ENCODE results near the gene NPDC1.

Gene NPDC1

GRCh38 chr9:137055385-137056364 lies 9.7 kb upstream of the NPDC1 start:
- DNase-seq: no peak

GRCh38 chr9:137054932-137055384 lies 9.0 kb upstream of the NPDC1 start:
- DNase-seq: no peak

- DNase-seq: no peak
These were observed 8.3 kb upstream of the NPDC1 start, which contains the start of gene ENTPD2 for GRCh38 chr9:137053944-137054931. Gene ENTPD2 (minus strand): TSS chr9:137054061. CDS start chr9:137053997, 64 bp downstream.

- DNase-seq: no peak
These were observed 7.3 kb upstream of the NPDC1 start for GRCh38 chr9:137052998-137053943.

GRCh38 chr9:137052293-137052692 lies 6.3 kb upstream of the NPDC1 start:
- no peak for DNase-seq

- DNase-seq: no peak
These were observed 5.3 kb upstream of the NPDC1 start for GRCh38 chr9:137051145-137051724.

GRCh38 chr9:137050570-137050969 lies 4.6 kb upstream of the NPDC1 start:
- no peak for DNase-seq

GRCh38 chr9:137049544-137050449 lies 3.8 kb upstream of the NPDC1 start:
- no peak for DNase-seq

- DNase-seq: no peak
These were observed 2.9 kb upstream of the NPDC1 start for GRCh38 chr9:137048655-137049543.

- DNase-seq: no peak
These were observed 486 bp downstream of the NPDC1 start for GRCh38 chr9:137045294-137046087.

- no peak for DNase-seq
These were observed 1.3 kb downstream of the NPDC1 start for GRCh38 chr9:137044502-137045177.

- DNase-seq: no peak
These were observed 1.9 kb downstream of the NPDC1 start for GRCh38 chr9:137044037-137044436.

- DNase-seq: no peak
These were observed 2.9 kb downstream of the NPDC1 start for GRCh38 chr9:137042751-137043727.

GRCh38 chr9:137041124-137041523 lies 4.9 kb downstream of the NPDC1 start:
- DNase-seq: no peak

GRCh38 chr9:137040568-137040967 lies 5.4 kb downstream of the NPDC1 start:
- no peak for DNase-seq

GRCh38 chr9:137039611-137040366 lies 6.2 kb downstream of the NPDC1 start:
- no peak for DNase-seq
